Glomerular visceral epithelial cell (primary cell): ENCODE data around the gene IRS1.

Experiments used
- DNase-seq: peaks from one replicate; pipeline ENCODE4 v3.0.0-alpha.2; 2016; ENCODE audit errors: extremely low spot score

The IRS1 gene

DNA sequence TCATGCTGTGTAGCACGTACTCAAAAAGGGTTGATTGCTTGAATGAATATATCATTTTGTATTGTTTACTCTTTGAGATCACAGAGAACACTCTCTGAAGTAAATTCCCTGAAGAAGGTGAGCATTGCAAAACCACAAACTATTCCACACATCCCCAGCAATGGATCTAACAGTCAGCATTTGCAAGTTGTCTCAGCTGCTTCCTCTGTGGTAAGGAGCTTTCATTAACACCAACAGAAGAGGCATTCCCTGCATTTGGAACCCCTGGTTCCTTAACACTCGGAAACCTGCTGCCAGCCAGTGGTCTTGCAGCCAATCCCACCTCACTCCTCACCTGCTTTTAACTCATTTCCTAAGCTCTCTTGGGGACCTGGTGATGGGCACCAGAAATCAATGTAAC lies 108.4 kb downstream of the IRS1 start:
- peak; percentile 68 for DNase-seq

DNA sequence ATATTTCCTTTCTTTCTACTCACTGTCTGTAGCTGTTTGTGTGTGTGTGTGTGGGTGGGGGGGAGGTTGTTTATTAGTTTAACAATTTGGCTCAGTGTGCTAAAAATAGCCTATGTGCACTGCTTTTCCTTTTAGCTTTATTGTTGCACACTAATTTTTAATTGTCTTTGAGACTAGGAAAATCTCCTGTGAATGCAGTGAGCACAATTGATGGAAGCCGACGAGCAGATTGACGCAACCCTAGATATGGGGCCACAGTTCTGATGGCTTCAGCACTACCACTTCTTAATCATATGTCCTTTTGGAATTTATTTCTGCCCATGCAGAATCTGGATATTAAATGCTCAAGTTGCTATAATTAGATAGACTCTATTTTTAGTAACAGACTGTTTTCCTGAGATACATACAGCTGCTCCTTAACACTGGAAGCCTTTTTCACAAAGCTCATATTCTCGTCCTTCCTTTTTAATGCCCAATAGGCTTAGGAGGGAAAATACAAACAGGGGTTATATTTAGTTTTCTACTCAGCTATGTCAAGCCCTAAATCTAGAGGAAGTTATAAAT lies 109.1 kb downstream of the IRS1 start:
- no peak for DNase-seq

DNA sequence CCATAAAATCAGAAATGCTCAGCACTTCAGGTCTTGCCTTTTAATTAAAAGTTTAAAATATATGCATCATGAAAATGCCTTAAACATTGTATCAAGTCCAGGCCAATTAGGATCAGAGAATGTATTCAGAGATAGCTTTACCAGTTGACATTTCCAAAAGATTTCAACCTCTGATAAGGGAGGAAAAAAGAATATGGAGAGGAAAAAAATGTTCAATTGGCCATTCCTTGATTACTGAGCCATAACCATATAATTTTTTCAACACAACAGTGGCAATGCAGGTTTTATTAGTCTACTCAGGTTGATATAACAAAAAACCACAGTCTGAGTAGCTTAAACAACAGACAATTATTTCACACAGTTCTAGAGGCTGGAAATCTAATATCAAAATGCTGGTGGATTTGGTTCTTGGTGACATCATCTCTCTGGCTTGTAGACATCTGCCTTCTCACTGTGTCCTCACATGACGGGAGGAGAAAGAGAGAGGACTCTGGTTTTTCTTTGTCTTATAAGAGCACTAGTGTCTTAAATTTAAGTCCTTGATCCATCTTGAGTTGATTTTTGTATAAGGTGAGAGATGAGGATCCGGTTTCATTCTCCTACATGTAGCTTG lies 111.9 kb downstream of the IRS1 start:
- peak; percentile 65 for DNase-seq

DNA sequence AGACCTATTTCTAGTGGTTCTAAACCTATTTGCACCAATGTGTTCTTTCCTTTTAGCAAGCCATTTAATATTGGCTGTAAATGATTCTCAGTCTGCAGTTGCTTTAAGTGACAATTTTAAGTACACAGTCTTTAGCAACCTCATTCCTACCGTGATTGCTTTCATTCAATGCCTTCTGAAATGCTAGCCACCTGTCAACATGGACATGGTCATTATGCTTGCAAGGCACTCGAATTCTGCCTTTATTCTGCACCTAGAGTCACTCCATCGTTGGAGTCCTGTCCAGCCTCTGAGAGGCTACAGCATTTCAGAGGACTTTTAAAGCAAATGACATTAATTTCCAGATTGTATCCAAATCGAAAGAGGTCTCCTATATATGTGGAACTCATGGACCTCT lies 115.1 kb downstream of the IRS1 start:
- DNase-seq = no peak

DNA sequence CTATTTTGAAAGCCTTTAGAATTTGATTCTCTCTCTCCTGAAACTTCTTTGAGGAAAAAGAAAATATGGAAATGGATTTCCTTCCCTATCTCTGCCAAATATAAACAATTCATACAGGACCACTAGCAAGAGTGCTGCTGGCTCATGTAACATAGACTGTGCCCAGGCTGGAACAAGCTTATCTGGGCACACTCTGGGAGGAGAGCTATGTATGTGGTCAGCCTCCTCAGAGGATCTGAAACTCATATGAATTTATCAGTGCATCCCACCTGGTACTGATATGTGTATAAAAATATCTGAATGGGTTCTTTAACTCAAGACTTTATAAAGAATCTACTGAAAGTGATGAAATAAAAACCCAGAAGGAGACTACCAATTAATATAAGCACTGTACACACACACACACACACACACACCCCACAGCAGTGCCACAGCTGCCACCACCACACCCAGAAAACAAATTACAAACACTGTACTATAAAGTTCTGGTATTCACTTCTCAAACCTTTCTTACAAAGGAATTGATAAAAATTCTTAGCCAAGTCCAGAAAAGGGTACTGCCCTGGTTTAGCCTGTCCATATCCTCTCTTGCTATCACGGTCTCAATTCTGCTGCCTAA lies 115.6 kb downstream of the IRS1 start:
- DNase-seq = no peak

DNA sequence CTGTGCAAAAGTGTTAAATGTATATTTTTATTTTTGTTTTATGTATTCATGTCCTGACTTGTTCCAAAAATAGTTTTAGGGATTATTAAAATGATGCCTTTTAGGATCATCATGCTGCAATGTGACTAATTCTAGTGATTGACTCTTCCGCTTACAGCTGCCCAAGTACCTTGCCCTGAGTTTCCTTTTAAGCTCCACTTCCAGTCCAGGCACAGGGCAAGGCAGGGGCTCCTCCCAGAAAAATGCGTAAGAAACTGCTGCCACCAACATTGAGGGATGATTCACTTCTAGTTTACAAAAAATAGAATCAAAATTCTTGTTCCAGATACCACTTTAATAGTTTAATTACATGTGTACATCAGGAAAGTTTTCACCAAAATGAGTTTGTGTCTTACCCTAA lies 116.4 kb downstream of the IRS1 start:
- no peak for DNase-seq
